GM10248 (cell line): ENCODE measurements around the gene PIP5K1C.

Experiments used
- CTCF ChIA-PET: fragments of 300-600 bp; sonication (Branson Sonifier 250); formaldehyde crosslinking; extraction: SDS; loops from one replicate; lab custom pipeline; 2021; ENCODE audit warnings: antibody characterized with exemption; lab: Yijun Ruan, JAX
- POLR2A ChIA-PET: fragments of 350-650 bp; sonication (Branson Sonifier 250); formaldehyde crosslinking; extraction: SDS; loops from one replicate; lab custom pipeline; 2020; ENCODE audit warnings: antibody characterized with exemption; lab: Yijun Ruan, JAX
- DNase-seq: peaks from one replicate; pipeline ENCODE4 v3.0.0; 2012; ENCODE audit errors: extremely low spot score
- CTCF ChIP-seq: IDR thresholded peaks from 2 replicates; pipeline ENCODE4 v1.5.1; 2012; ENCODE audit warnings: mild to moderate bottlenecking, low read depth; ENCODE audit errors: extremely low read depth, missing control alignments, control extremely low read depth

PIP5K1C gene

GRCh38 chr19:3601021-3601420 lies 99.2 kb downstream of the PIP5K1C start:
- POLR2A ChIA-PET, result no interaction called here
- no peak for DNase-seq
- no peak for TF ChIP-seq CTCF
- CTCF ChIA-PET, result no interaction called here

GRCh38 chr19:3599776-3600187 lies 100.5 kb downstream of the PIP5K1C start:
- no peak for TF ChIP-seq CTCF
- CTCF ChIA-PET, result no interaction called here
- DNase-seq, result no peak
- POLR2A ChIA-PET, result no interaction called here

- no peak for DNase-seq
- TF ChIP-seq CTCF, result no peak
- POLR2A ChIA-PET, result no interaction called here
- CTCF ChIA-PET, result interaction anchor here (1.5 kb wide), 1 partner anchor 13 kb away, joined by 3 read pairs; no protein-coding TSS in a partner anchor
Measured at GRCh38 chr19:3595521-3596061, 104.7 kb downstream of the PIP5K1C start.

- TF ChIP-seq CTCF, result no peak
- ChIA-PET POLR2A (no interaction called here), CTCF (interaction anchor here (1.1 to 1.8 kb wide), 2 partner anchors 11 to 14 kb away, joined by 3 to 5 read pairs; no protein-coding TSS in a partner anchor)
- no peak for DNase-seq
Measured at GRCh38 chr19:3593156-3593555, 107.1 kb downstream of the PIP5K1C start.

- ChIA-PET CTCF (interaction anchor here (1.2 to 3.1 kb wide), 7 partner anchors 9 to 47 kb away, joined by 3 to 17 read pairs (median 4); no protein-coding TSS in a partner anchor), POLR2A (interaction anchor here (1.2 kb wide), 1 partner anchor 10 kb away, joined by 3 read pairs; no protein-coding TSS in a partner anchor)
- no peak for TF ChIP-seq CTCF
- no peak for DNase-seq
Measured at GRCh38 chr19:3591876-3592613, 108.2 kb downstream of the PIP5K1C start.

- ChIA-PET CTCF (interaction anchor here (0.7 to 3.1 kb wide), 7 partner anchors 8 to 46 kb away, joined by 3 to 17 read pairs (median 4); no protein-coding TSS in a partner anchor), POLR2A (interaction anchor here (1.2 kb wide), 1 partner anchor 9 kb away, joined by 3 read pairs; no protein-coding TSS in a partner anchor)
Measured at GRCh38 chr19:3590991-3591659, 109.1 kb downstream of the PIP5K1C start.

More at GRCh38 chr19:3590991-3591659, 109.1 kb downstream of the PIP5K1C start:
- no peak for DNase-seq
- no peak for TF ChIP-seq CTCF
